Astrocyte (in vitro differentiated cells and primary cell): ENCODE data around the gene ADGRE1. TPM values are rescaled to one million over a fixed set of nuclear protein-coding genes. Genes with fewer than 3 reads are reported as not detected.

ENCODE experiments used
- DNase-seq: peaks from one replicate; pipeline ENCODE4 v3.0.0-alpha.2; 2010; ENCODE audit warnings: low read depth
- FAIRE-seq: peaks from 2 replicates; lab custom pipeline; 2011; peaks lifted over from hg19 to GRCh38; lab: Jason Lieb, UNC
- H2AFZ ChIP-seq: 2 replicates; pipeline ENCODE4 v1.6.0; 2012; ENCODE audit warnings: low read depth, low read length, inconsistent platforms
- H3K27ac ChIP-seq: 2 replicates; pipeline ENCODE4 v1.5.1; 2011; ENCODE audit warnings: low read depth, low read length, inconsistent platforms
- H3K27me3 ChIP-seq: 2 replicates; pipeline ENCODE4 v1.6.0; 2011; ENCODE audit warnings: low read length, inconsistent platforms; ENCODE audit not compliant: insufficient read depth
- H3K36me3 ChIP-seq: 2 replicates; pipeline ENCODE4 v1.5.1; 2011; ENCODE audit warnings: low read length, inconsistent platforms; ENCODE audit not compliant: insufficient read depth
- H3K4me1 ChIP-seq: 2 replicates; pipeline ENCODE4 v1.5.1; 2011; ENCODE audit warnings: low read length, inconsistent platforms; ENCODE audit not compliant: insufficient read depth
- H3K4me2 ChIP-seq: 2 replicates; pipeline ENCODE4 v1.6.0; 2012; ENCODE audit warnings: low read length, inconsistent platforms
- H3K4me3 ChIP-seq: 2 replicates; pipeline ENCODE4 v1.5.1; 2011; ENCODE audit warnings: low read depth, mild to moderate bottlenecking, low read length, inconsistent platforms; ENCODE audit not compliant: insufficient read depth
- H3K79me2 ChIP-seq: 2 replicates; pipeline ENCODE4 v1.6.0; 2012; ENCODE audit warnings: mild to moderate bottlenecking, low read length, inconsistent platforms; ENCODE audit not compliant: insufficient read depth
- H3K9ac ChIP-seq: 2 replicates; pipeline ENCODE4 v1.6.0; 2012; ENCODE audit warnings: mild to moderate bottlenecking, low read length, inconsistent platforms
- H3K9me3 ChIP-seq: 2 replicates; pipeline ENCODE4 v1.5.1; 2012; ENCODE audit warnings: low read depth, mild to moderate bottlenecking, low read length, inconsistent platforms; ENCODE audit not compliant: insufficient read depth
- H4K20me1 ChIP-seq: 2 replicates; pipeline ENCODE4 v1.6.0; 2012; ENCODE audit warnings: low read length, inconsistent platforms; ENCODE audit not compliant: insufficient read depth
- H3K27ac Mint-ChIP-seq: one replicate; pipeline ENCODE4 v1.8.0; 2021; ENCODE audit warnings: mild to moderate bottlenecking, mixed read lengths; ENCODE audit not compliant: unreplicated experiment
- H3K27me3 Mint-ChIP-seq: one replicate; pipeline ENCODE4 v1.8.0; 2021; ENCODE audit warnings: low read depth, mixed read lengths; ENCODE audit not compliant: unreplicated experiment
- H3K36me3 Mint-ChIP-seq: one replicate; pipeline ENCODE4 v1.8.0; 2021; ENCODE audit warnings: low read depth, mixed read lengths; ENCODE audit not compliant: unreplicated experiment
- H3K4me1 Mint-ChIP-seq: one replicate; pipeline ENCODE4 v1.8.0; 2021; ENCODE audit warnings: low read depth, mixed read lengths; ENCODE audit not compliant: unreplicated experiment
- H3K4me3 Mint-ChIP-seq: one replicate; pipeline ENCODE4 v1.8.0; 2021; ENCODE audit warnings: mild to moderate bottlenecking, moderate library complexity, mixed read lengths; ENCODE audit not compliant: unreplicated experiment
- H3K9me3 Mint-ChIP-seq: one replicate; pipeline ENCODE4 v1.8.0; 2021; ENCODE audit warnings: mild to moderate bottlenecking, mixed read lengths; ENCODE audit not compliant: unreplicated experiment
- EZH2 ChIP-seq: IDR thresholded peaks from 2 replicates; pipeline ENCODE4 v1.6.1; 2012; ENCODE audit warnings: mild to moderate bottlenecking, low read length, inconsistent platforms; ENCODE audit not compliant: insufficient read depth
- total RNA-seq: library from RNA; stranded (reverse); gene quantifications from 2 replicates; pipeline ENCODE4 v1.2.1, GENCODE V29; 2021
- TF ChIP-seq, protein P1 (sequence below): IDR thresholded peaks from 2 replicates; pipeline ENCODE4 v1.5.1; 2011; ENCODE audit warnings: low read depth, mild to moderate bottlenecking, inconsistent platforms, low read length, moderate library complexity; ENCODE audit not compliant: insufficient read depth

Gene ADGRE1
- total RNA-seq, 1 donor from 2014 or later: not detected

DNA sequence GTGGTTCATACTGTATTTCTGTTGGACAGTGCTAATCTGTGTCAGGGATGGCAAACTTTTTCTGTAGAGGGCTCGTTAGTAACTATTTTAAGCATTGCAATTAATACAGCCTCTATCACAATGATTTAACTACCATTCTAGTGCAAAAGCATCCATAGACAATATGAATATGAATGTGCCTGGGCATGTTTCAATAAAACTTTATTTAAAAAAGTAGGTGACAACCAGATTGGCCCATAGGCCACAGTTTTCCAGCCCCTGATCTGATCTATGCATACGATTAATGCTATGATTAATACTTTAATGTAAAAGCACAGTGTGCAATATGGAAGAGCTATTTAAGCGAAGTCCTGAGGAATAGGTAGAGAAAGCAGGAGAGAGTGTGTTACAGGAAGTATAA, 29.6 kb downstream of the ADGRE1 start:
- FAIRE-seq: no peak
- no peak overlapping the region for H2AFZ ChIP-seq
- H3K9me3 Mint-ChIP-seq: peaks cover 14% of the 10 kb centered on the region
- H3K4me3 ChIP-seq: no peak overlapping the region
- H3K4me2 ChIP-seq: no peak overlapping the region
- no peak overlapping the region for H3K4me3 Mint-ChIP-seq
- no peak overlapping the region for H3K9ac ChIP-seq
- no peak for TF ChIP-seq EZH2
- TF ChIP-seq, protein P1, sequence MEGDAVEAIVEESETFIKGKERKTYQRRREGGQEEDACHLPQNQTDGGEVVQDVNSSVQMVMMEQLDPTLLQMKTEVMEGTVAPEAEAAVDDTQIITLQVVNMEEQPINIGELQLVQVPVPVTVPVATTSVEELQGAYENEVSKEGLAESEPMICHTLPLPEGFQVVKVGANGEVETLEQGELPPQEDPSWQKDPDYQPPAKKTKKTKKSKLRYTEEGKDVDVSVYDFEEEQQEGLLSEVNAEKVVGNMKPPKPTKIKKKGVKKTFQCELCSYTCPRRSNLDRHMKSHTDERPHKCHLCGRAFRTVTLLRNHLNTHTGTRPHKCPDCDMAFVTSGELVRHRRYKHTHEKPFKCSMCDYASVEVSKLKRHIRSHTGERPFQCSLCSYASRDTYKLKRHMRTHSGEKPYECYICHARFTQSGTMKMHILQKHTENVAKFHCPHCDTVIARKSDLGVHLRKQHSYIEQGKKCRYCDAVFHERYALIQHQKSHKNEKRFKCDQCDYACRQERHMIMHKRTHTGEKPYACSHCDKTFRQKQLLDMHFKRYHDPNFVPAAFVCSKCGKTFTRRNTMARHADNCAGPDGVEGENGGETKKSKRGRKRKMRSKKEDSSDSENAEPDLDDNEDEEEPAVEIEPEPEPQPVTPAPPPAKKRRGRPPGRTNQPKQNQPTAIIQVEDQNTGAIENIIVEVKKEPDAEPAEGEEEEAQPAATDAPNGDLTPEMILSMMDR: no peak
- no peaks in the 10 kb centered on the region for H3K27me3 Mint-ChIP-seq
- no peaks in the 10 kb centered on the region for H3K27me3 ChIP-seq
- no peaks in the 10 kb centered on the region for H3K36me3 Mint-ChIP-seq
- H3K79me2 ChIP-seq: no peaks in the 10 kb centered on the region
- no peaks in the 10 kb centered on the region for H3K4me1 Mint-ChIP-seq
- no peak for DNase-seq
- peaks cover 10% of the 10 kb centered on the region for H3K9me3 ChIP-seq
- no peak overlapping the region for H3K27ac ChIP-seq
- no peak overlapping the region for H3K27ac Mint-ChIP-seq
- no peaks in the 10 kb centered on the region for H3K36me3 ChIP-seq
- no peaks in the 10 kb centered on the region for H4K20me1 ChIP-seq
- no peaks in the 10 kb centered on the region for H3K4me1 ChIP-seq

DNA sequence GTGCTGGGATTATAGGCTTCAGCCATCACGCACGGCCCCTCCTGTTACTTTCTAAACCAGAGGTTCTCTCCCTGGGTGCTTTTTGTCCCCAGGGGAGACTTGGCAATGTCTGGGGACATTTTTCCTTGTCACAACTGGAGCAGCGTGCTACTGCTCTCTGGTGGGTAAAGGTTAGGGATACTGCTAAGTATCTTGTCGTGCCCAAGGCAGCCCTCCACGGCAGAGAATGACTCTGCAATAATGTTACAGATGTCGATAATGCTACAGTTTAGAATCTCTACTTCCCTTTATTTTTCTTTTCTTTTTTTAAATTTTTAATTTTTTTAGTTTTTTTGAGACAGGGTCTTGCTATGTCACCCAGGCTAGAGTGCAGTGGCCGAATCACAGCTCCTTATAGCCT, 38.0 kb downstream of the ADGRE1 start:
- H3K4me1 ChIP-seq: no peaks in the 10 kb centered on the region
- H2AFZ ChIP-seq: no peak overlapping the region
- Mint-ChIP-seq H3K4me1 (no peaks in the 10 kb centered on the region), H3K36me3 (no peaks in the 10 kb centered on the region), H3K4me3 (no peak overlapping the region), H3K27ac (no peak overlapping the region), H3K9me3 (peaks cover 13% of the 10 kb centered on the region), H3K27me3 (no peaks in the 10 kb centered on the region)
- FAIRE-seq (no peak), DNase-seq (no peak)
- no peaks in the 10 kb centered on the region for H3K79me2 ChIP-seq
- no peak overlapping the region for H3K9ac ChIP-seq
- H3K36me3 ChIP-seq: no peaks in the 10 kb centered on the region
- no peaks in the 10 kb centered on the region for H3K27me3 ChIP-seq
- H4K20me1 ChIP-seq: no peaks in the 10 kb centered on the region
- H3K4me3 ChIP-seq: no peak overlapping the region
- H3K4me2 ChIP-seq: no peak overlapping the region
- H3K27ac ChIP-seq: no peak overlapping the region
- TF ChIP-seq, protein P1: no peak
- no peak for TF ChIP-seq EZH2
- H3K9me3 ChIP-seq: no peaks in the 10 kb centered on the region

DNA sequence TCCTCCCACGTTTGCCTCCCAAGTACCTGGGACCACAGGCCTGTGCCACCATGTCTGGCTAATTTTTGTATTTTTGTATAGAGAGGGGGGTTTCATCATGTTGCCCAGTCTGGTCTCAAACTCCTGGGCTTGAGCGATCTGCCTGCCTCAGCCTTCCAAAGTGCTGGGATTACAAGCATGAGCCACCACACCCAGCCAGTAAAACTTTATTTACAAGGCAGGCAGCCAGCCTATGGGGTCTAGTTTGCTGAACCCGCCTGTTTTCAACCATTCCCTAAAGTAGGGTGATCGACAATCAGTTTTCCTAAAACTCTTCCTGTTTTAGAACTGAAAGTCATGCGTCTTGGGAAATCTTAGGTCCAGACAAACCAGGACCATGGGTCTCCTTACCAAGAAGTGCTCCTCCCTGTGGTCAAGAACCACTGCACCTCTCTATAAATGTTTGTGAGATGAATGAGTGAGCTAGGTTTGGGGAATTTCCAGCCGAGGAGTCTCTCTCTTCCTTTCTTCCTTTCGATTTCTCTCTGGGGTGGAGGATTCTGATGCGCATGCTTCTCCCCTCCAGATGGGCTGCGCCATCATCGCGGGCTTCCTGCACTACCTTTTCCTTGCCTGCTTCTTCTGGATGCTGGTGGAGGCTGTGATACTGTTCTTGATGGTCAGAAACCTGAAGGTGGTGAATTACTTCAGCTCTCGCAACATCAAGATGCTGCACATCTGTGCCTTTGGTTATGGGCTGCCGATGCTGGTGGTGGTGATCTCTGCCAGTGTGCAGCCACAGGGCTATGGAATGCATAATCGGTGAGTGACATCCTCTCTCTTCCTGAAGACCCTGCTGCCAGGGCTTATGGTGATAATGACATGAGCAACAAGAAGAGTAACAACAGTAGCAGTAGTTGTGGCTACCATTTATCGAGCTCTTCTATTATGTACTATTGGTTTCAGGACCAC, 38.7 kb downstream of the ADGRE1 start:
- peaks cover 16% of the 10 kb centered on the region for H3K9me3 Mint-ChIP-seq
- H3K4me1 Mint-ChIP-seq: no peaks in the 10 kb centered on the region
- no peak for TF ChIP-seq EZH2
- TF ChIP-seq, protein P1: no peak
- Histone ChIP-seq H3K36me3 (no peaks in the 10 kb centered on the region), H3K9me3 (no peaks in the 10 kb centered on the region), H3K4me2 (no peak overlapping the region), H3K27ac (no peak overlapping the region), H3K4me3 (no peak overlapping the region), H3K79me2 (no peaks in the 10 kb centered on the region), H3K4me1 (no peaks in the 10 kb centered on the region), H2AFZ (no peak overlapping the region), H4K20me1 (no peaks in the 10 kb centered on the region), H3K27me3 (no peaks in the 10 kb centered on the region), H3K9ac (no peak overlapping the region)
- H3K36me3 Mint-ChIP-seq: no peaks in the 10 kb centered on the region
- H3K27me3 Mint-ChIP-seq: no peaks in the 10 kb centered on the region
- DNase-seq (no peak), FAIRE-seq (no peak)
- H3K27ac Mint-ChIP-seq: no peak overlapping the region
- H3K4me3 Mint-ChIP-seq: no peak overlapping the region
